Measurements from ENCODE around the gene PADI4. TPM values are rescaled to one million over a fixed set of nuclear protein-coding genes. Genes with fewer than 3 reads are reported as not detected.

Gene PADI4
- total RNA-seq, 3 donors from 2014 or later (not counting 1 experiment from before 2014, with no cell fraction given) = 1.4 to 11.6 (median 1.7) TPM

DNA sequence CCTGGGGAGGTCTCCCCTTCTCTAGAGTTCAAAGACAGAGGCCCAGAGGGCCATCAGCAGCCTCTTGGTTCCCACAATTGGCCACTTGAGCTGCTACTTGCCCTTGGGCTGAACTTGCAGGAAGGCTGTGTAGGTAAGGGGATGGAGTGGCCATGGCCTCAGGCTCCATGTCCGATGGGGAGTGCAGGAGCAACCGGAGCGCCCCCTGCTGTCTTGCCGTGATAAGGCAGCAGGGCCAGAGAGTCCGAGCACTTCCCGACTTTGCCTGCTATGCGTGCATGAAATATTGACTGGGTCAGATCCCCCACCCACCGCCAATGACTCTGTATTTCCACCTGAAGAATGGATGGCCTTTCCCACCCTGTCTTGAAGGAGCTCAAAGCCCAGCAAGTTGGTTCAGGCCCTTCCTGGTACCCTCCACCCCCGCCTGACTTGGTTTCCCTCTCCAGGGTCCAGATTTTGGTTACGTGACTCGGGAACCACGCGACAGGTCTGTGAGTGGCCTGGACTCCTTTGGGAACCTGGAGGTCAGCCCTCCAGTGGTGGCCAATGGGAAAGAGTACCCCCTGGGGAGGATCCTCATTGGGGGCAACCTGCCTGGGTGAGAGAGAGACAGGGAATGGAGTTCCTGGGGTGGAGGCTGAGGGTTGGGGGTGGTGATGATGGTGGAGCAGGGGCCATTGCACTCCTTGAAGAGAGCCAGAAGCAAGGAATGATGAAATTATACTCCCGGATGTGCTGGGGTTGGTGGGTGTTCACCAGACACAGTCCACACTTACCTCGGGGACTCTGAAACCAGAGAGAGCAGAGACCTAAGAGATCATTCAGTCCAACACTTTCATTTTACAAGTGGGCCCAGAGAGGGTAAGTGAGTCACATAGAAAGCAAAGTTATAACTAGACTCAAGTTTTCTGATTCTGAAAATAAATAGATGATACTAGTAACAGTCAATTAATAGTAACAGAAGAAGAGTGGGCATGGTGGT lies 33.5 kb upstream of the PADI4 start:
- H3K27me3 Mint-ChIP-seq (ENCODE audit: low read depth in 2 of 2) = peaks cover 0 to 7% of the 10 kb centered on the region in 2 donors
- ATAC-seq (no peak), DNase-seq (peak; percentile 25 to 31)
- H3K4me3 Mint-ChIP-seq = no peak overlapping the region
- TF ChIP-seq, protein P1, sequence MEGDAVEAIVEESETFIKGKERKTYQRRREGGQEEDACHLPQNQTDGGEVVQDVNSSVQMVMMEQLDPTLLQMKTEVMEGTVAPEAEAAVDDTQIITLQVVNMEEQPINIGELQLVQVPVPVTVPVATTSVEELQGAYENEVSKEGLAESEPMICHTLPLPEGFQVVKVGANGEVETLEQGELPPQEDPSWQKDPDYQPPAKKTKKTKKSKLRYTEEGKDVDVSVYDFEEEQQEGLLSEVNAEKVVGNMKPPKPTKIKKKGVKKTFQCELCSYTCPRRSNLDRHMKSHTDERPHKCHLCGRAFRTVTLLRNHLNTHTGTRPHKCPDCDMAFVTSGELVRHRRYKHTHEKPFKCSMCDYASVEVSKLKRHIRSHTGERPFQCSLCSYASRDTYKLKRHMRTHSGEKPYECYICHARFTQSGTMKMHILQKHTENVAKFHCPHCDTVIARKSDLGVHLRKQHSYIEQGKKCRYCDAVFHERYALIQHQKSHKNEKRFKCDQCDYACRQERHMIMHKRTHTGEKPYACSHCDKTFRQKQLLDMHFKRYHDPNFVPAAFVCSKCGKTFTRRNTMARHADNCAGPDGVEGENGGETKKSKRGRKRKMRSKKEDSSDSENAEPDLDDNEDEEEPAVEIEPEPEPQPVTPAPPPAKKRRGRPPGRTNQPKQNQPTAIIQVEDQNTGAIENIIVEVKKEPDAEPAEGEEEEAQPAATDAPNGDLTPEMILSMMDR (IDR thresholded peaks at IDR 0.05) = peak; percentile 25
- H3K27ac Mint-ChIP-seq = no peak overlapping the region
- H3K9me3 ChIP-seq (ENCODE audit: control insufficient read depth, insufficient read depth, low read length) = no peaks in the 10 kb centered on the region
- no peaks in the 10 kb centered on the region for H3K36me3 Mint-ChIP-seq
- H3K4me3 ChIP-seq (ENCODE audit: low read length) = no peak overlapping the region
- WGBS (ENCODE audit: insufficient coverage) = 46% methylated on average over 14 of the region's 15 CpGs
- intact Hi-C loops (cut with micrococcal nuclease) = no loop called here
- no peaks in the 10 kb centered on the region for H3K4me1 Mint-ChIP-seq
- no peaks in the 10 kb centered on the region for H3K9me3 Mint-ChIP-seq
- no peaks in the 10 kb centered on the region for H3K27me3 ChIP-seq (ENCODE audit: control insufficient read depth, insufficient read depth, low read length)
- no peak overlapping the region for H3K27ac ChIP-seq (ENCODE audit: low read length)
- no peaks in the 10 kb centered on the region for H3K4me1 ChIP-seq (ENCODE audit: control insufficient read depth, insufficient read depth, low read length)
- H3K36me3 ChIP-seq (ENCODE audit: control insufficient read depth, insufficient read depth, low read length) = no peaks in the 10 kb centered on the region

DNA sequence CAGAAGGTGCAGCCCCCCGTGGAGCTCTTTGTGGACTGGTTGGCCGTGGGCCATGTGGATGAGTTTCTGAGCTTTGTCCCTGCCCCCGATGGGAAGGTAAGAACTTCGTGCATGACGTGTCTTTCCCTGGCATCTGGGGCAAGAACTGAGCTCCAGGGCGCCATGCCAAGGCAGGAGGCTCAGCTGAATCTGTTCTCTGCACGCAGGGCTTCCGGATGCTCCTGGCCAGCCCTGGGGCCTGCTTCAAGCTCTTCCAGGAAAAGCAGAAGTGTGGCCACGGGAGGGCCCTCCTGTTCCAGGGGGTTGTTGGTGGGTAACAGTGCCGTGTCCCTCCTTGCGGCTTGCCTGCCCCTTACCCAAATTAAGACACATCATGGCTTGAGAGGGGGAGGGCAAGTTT lies 31.4 kb upstream of the PADI4 start:
- WGBS (ENCODE audit: insufficient coverage) = 15% methylated on average over 10 of the region's 11 CpGs

DNA sequence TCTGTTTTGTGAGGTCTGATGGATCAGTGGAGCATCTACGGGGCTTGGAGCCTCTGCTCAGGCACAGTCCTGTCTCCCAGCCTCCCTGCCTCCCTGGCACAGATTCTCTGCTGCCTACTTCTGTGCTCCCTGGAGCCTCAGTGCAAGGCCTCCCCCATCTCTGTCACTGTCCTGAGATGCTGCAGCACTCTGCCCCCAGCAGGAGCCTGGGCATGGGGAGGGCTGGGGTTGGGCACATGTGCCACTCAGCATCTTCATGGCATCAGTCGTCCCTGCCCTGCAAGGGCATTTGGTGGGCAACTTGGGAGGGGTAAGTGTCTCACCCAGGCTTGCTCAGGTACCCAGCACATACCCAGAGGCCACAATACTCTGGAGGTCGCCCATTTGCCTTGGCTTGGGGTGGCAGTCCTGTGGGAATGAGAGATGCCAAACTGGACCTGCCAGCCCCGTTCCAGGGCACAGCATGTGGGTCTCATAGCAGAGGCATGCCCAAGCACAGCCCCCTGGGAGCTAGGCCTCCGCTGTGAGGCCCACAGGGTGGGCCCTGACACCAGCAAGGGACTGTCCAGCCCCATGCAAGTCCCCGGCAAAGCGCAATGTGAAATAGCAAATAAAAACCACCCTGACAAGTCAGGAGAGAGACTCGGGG lies 30.4 kb upstream of the PADI4 start:
- H3K4me1 ChIP-seq (ENCODE audit: control insufficient read depth, insufficient read depth, low read length) = peaks cover 2% of the 10 kb centered on the region
- no peak overlapping the region for H3K4me3 ChIP-seq (ENCODE audit: low read length)
- H3K27ac ChIP-seq (ENCODE audit: low read length) = no peak overlapping the region
- H3K27me3 Mint-ChIP-seq (ENCODE audit: low read depth in 2 of 2) = peaks cover 8 to 17% of the 10 kb centered on the region in 2 donors
- H3K9me3 ChIP-seq (ENCODE audit: control insufficient read depth, insufficient read depth, low read length) = no peaks in the 10 kb centered on the region
- H3K27me3 ChIP-seq (ENCODE audit: control insufficient read depth, insufficient read depth, low read length) = no peaks in the 10 kb centered on the region
- no peaks in the 10 kb centered on the region for H3K4me1 Mint-ChIP-seq
- no peak overlapping the region for H3K27ac Mint-ChIP-seq
- H3K36me3 ChIP-seq (ENCODE audit: control insufficient read depth, insufficient read depth, low read length) = no peaks in the 10 kb centered on the region
- TF ChIP-seq, protein P1 (IDR thresholded peaks at IDR 0.05) = no peak
- no peak overlapping the region for H3K4me3 Mint-ChIP-seq
- 79% methylated on average over 8 of the region's 8 CpGs for WGBS (ENCODE audit: insufficient coverage)
- no peak for ATAC-seq
- H3K36me3 Mint-ChIP-seq = no peaks in the 10 kb centered on the region
- intact Hi-C loops (cut with micrococcal nuclease) = no loop called here
- H3K9me3 Mint-ChIP-seq = no peaks in the 10 kb centered on the region
- DNase-seq = no peak

More for the DNA sequence above, 31.4 kb upstream of the PADI4 start:
- Histone ChIP-seq H3K27me3 (ENCODE audit: control insufficient read depth, insufficient read depth, low read length) (no peaks in the 10 kb centered on the region), H3K4me1 (ENCODE audit: control insufficient read depth, insufficient read depth, low read length) (no peaks in the 10 kb centered on the region), H3K36me3 (ENCODE audit: control insufficient read depth, insufficient read depth, low read length) (no peaks in the 10 kb centered on the region), H3K9me3 (ENCODE audit: control insufficient read depth, insufficient read depth, low read length) (no peaks in the 10 kb centered on the region), H3K27ac (ENCODE audit: low read length) (no peak overlapping the region), H3K4me3 (ENCODE audit: low read length) (no peak overlapping the region)
- ATAC-seq (peak in 1 of 3 donors; percentile 59), DNase-seq (no peak)
- Mint-ChIP-seq H3K27ac (no peak overlapping the region), H3K9me3 (no peaks in the 10 kb centered on the region), H3K4me1 (no peaks in the 10 kb centered on the region), H3K4me3 (no peak overlapping the region), H3K27me3 (ENCODE audit: low read depth in 2 of 2) (peaks cover 0 to 7% of the 10 kb centered on the region in 2 donors), H3K36me3 (no peaks in the 10 kb centered on the region)
- TF ChIP-seq, protein P1 (IDR thresholded peaks at IDR 0.05) = no peak
- intact Hi-C loops (cut with micrococcal nuclease) = no loop called here
